ENCODE data around the gene CBLN3. TPM values are rescaled to one million over a fixed set of nuclear protein-coding genes. Genes with fewer than 3 reads are reported as not detected.

The CBLN3 gene
- total RNA-seq, 4 donors from 2014 or later = 2.1 to 6.9 (median 5.1) TPM

GRCh38 chr14:24397639-24398292, 31.7 kb downstream of the CBLN3 start:
- H3K4me3 ChIP-seq = peak overlapping the region in 1 of 4 donors; percentile 88
- no peak for DNase-seq (ENCODE audit: low spot score in 2 of 2)
- H3K9me3 ChIP-seq = no peaks in the 10 kb centered on the region
- H3K27ac ChIP-seq = peak overlapping the region; percentile 9 to 89 (median 80)
- H3K4me1 ChIP-seq = peaks cover 0 to 52% (median 21%) of the 10 kb centered on the region in 4 donors
- TF ChIP-seq POLR2A (IDR thresholded peaks at IDR 0.05) (no peak), EP300 (IDR thresholded peaks at IDR 0.05) (no peak), CTCF (IDR thresholded peaks at IDR 0.05) (no peak)
- H3K36me3 ChIP-seq = no peaks in the 10 kb centered on the region
- WGBS, 2 donors = 32 to 36% methylated on average over 6 of the region's 6 CpGs
- H3K27me3 ChIP-seq = no peaks in the 10 kb centered on the region

DNA sequence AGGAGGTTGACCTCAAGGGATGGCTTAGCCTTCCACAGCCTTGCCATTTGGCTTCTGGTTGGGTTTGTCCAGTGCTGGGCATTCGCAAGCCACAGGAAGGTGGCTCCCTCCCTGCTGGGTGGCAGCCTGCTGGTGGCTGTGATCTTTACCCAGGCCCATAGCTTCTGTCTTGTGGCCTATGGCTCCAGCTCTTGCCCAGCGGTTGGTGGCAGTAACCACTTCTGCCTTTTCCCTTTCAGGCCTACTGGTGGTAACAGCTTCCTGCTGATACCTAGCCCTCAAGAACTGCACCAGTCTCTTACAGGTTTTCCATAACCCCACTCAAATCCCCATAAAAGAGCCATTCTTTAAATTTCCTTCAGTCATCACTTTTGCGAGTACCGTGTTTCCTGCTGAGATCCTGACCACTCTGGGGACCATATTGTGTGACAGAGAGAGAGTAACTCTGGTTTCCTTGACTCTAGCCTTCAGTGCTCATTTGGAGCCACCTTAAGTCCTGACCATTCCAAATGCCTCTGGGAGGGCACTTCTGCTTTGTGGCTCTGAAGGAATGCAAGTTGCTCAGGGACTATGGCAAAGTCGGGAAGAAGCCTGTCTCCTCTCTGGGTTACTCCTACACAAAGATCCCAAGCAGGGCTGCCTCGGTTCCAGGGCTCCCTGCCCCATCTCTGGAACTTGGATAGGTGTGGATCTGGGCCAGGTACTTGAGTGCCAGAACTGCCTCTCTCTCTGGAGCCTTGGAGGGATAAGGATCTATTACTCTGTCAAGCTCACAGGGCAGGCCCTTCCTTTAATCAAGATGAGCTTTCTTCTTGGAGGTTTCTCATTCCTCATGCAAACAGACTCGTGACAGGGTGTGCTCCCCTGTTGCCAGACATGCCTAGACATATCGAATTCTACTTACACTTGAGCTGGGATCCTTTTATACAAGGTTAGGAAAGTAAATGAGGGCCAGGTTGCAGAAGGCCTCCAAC, 33.6 kb downstream of the CBLN3 start:
- 57 to 62% methylated on average over 8 of the region's 8 CpGs for WGBS, 2 donors
- H3K4me1 ChIP-seq = peaks cover 0 to 38% (median 15%) of the 10 kb centered on the region in 4 donors

GRCh38 chr14:24394275-24394674, 35.2 kb downstream of the CBLN3 start:
- WGBS, 2 donors = 39 to 50% methylated on average over 3 of the region's 3 CpGs
- Histone ChIP-seq H3K27ac (no peak overlapping the region), H3K4me3 (no peak overlapping the region), H3K36me3 (no peaks in the 10 kb centered on the region), H3K4me1 (peaks cover 0 to 22% (median 4%) of the 10 kb centered on the region in 4 donors), H3K9me3 (no peaks in the 10 kb centered on the region), H3K27me3 (no peaks in the 10 kb centered on the region)
- TF ChIP-seq EP300 (IDR thresholded peaks at IDR 0.05) = no peak
- TF ChIP-seq CTCF (IDR thresholded peaks at IDR 0.05) = no peak
- no peak for TF ChIP-seq POLR2A (IDR thresholded peaks at IDR 0.05)
- no peak for DNase-seq (ENCODE audit: low spot score in 2 of 2)

More for the DNA sequence above, 33.6 kb downstream of the CBLN3 start:
- Histone ChIP-seq H3K27ac (no peak overlapping the region), H3K36me3 (no peaks in the 10 kb centered on the region), H3K27me3 (no peaks in the 10 kb centered on the region), H3K4me3 (no peak overlapping the region), H3K9me3 (no peaks in the 10 kb centered on the region)
- DNase-seq (ENCODE audit: low spot score in 2 of 2) = no peak
- TF ChIP-seq POLR2A (IDR thresholded peaks at IDR 0.05) (no peak), EP300 (IDR thresholded peaks at IDR 0.05) (no peak), CTCF (IDR thresholded peaks at IDR 0.05) (no peak)

DNA sequence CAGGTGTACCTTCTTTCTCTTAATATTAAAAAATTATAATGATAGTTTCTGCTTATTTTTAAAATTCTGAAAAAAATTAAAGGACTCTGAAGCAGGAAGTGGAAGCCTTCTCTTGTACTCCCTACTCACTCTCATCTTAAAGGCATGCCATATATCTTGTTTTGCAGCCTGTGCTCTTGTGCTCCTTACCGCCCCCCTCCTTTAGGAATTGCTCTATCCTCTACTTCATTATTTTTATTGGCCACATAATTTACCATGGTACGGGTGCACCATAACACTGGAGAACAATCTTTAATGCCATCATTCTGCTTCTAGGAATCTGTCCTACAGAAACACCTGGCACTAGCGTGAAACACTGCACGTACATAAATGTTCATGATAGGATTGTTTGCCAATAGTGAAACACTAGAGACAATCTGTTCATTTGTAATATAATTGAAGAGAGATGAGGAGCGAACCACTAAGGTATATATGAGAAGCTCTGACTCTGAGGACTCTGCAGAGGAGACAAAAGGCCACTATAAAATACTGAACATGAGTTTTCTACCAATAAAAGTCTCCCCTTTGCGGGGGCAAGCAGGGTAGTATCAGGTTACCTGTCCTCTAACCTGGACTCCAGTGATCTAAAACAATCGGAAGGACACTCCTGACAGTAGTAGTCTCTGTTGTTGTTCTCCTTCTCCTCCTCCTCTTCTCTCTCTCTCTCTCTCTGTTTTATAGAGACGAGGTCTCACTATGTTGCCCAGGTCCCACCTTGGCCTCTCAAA, 37.0 kb downstream of the CBLN3 start:
- Histone ChIP-seq H3K9me3 (no peaks in the 10 kb centered on the region), H3K27me3 (no peaks in the 10 kb centered on the region), H3K27ac (no peak overlapping the region), H3K36me3 (no peaks in the 10 kb centered on the region), H3K4me1 (peaks cover 0 to 11% (median 0%) of the 10 kb centered on the region in 4 donors), H3K4me3 (no peak overlapping the region)
- WGBS, 2 donors = 51 to 55% methylated on average over 8 of the region's 8 CpGs
- DNase-seq (ENCODE audit: low spot score in 2 of 2) = no peak
- no peak for TF ChIP-seq POLR2A (IDR thresholded peaks at IDR 0.05)
- TF ChIP-seq CTCF (IDR thresholded peaks at IDR 0.05) = no peak
- TF ChIP-seq EP300 (IDR thresholded peaks at IDR 0.05) = no peak

All from tibial nerve (tissue), 4 donors.